Esophagus squamous epithelium (tissue), 5 donors: ENCODE data around the gene STK10. TPM values are rescaled to one million over a fixed set of nuclear protein-coding genes. Genes with fewer than 3 reads are reported as not detected.

Experiments
- DNase-seq: peaks from one replicate; lab custom pipeline; 2025; lab: John Stamatoyannopoulos, UW
- H3K27ac ChIP-seq, 4 donors: fragments of 200-600 bp; sonication (generic); one replicate each; pipeline ENCODE4 v1.5.1; 2016 to 2019; ENCODE audit warnings: mild to moderate bottlenecking in 1 of 4
- H3K27me3 ChIP-seq, 4 donors: fragments of 200-600 bp; sonication (generic); 1 replicate in 3 of 4; 2 replicates in 1 of 4; pipeline versions ENCODE4 v1.5.1 to v1.6.0; 2017 to 2021; ENCODE audit warnings: antibody characterized with exemption in 1 of 4
- H3K36me3 ChIP-seq, 3 donors: fragments of 200-600 bp; sonication (generic); one replicate each; pipeline ENCODE4 v1.5.1; 2016 to 2019
- H3K4me1 ChIP-seq, 3 donors: fragments of 200-600 bp; sonication (generic); one replicate each; pipeline ENCODE4 v1.5.1; 2017 to 2019
- H3K4me3 ChIP-seq, 4 donors: fragments of 200-600 bp; sonication (generic); 1 replicate in 3 of 4; 2 replicates in 1 of 4; pipeline ENCODE4 v1.5.1; 2016 to 2019; ENCODE audit warnings: mild to moderate bottlenecking in 2 of 4, moderate library complexity in 1 of 4
- H3K9me3 ChIP-seq, 3 donors: fragments of 200-600 bp; sonication (generic); one replicate each; pipeline ENCODE4 v1.5.1; 2016 to 2019
- POLR2A ChIP-seq, 4 donors: fragments of 450-650 bp; IDR thresholded peaks; one replicate each; pipeline ENCODE4 v1.6.1; 2017; ENCODE audit warnings: antibody characterized with exemption in 4 of 4, mild to moderate bottlenecking in 4 of 4, moderate library complexity in 3 of 4
- WGBS, 2 donors: methylation state at CpG; one replicate each; pipeline ENCODE4 v1.1.5; 2018; 5-methylcytosine and 5-hydroxymethylcytosine counted together
- intact Hi-C: fragments of 100-400 bp; cut with DNase I; formaldehyde crosslinking; loops from one replicate; pipeline ENCODE4 v1.15.0; 2022
- total RNA-seq, 4 donors: library from RNA; depleted of rRNA; stranded (reverse); fragments of >200 nt; gene quantifications; one replicate each; pipeline ENCODE4 v1.1.0, GENCODE V29; 2016
- TF ChIP-seq, protein P1 (sequence below), 6 experiments: fragments of 450-650 bp in 4 of 6; fragments of 200-600 bp in 2 of 6; sonication (generic) in 2 of 6; IDR thresholded peaks; one replicate each; pipeline ENCODE4 v1.5.1; 2016 to 2019; ENCODE audit warnings: antibody characterized with exemption in 6 of 6, mild to moderate bottlenecking in 4 of 6, moderate library complexity in 4 of 6
- donor health status: DM: yes; HTN: yes; CAD: no.

The STK10 gene
- total RNA-seq, 4 donors from 2014 or later: 5.4 to 15.6 (median 8.9) TPM

- WGBS, 2 donors: 66 to 86% methylated on average over 7 to 8 of the region's 8 CpGs
- peaks cover 0 to 31% (median 0%) of the 10 kb centered on the region in 3 donors for H3K36me3 ChIP-seq
- no peaks in the 10 kb centered on the region for H3K27me3 ChIP-seq
- H3K4me1 ChIP-seq: peaks cover 0 to 11% (median 0%) of the 10 kb centered on the region in 3 donors
- H3K4me3 ChIP-seq: no peak overlapping the region
- TF ChIP-seq, protein P1, sequence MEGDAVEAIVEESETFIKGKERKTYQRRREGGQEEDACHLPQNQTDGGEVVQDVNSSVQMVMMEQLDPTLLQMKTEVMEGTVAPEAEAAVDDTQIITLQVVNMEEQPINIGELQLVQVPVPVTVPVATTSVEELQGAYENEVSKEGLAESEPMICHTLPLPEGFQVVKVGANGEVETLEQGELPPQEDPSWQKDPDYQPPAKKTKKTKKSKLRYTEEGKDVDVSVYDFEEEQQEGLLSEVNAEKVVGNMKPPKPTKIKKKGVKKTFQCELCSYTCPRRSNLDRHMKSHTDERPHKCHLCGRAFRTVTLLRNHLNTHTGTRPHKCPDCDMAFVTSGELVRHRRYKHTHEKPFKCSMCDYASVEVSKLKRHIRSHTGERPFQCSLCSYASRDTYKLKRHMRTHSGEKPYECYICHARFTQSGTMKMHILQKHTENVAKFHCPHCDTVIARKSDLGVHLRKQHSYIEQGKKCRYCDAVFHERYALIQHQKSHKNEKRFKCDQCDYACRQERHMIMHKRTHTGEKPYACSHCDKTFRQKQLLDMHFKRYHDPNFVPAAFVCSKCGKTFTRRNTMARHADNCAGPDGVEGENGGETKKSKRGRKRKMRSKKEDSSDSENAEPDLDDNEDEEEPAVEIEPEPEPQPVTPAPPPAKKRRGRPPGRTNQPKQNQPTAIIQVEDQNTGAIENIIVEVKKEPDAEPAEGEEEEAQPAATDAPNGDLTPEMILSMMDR (IDR thresholded peaks at IDR 0.05): no peak
- TF ChIP-seq POLR2A (IDR thresholded peaks at IDR 0.05): no peak
- DNase-seq: no peak
- H3K27ac ChIP-seq: no peak overlapping the region
- intact Hi-C loops: no loop called here
- no peaks in the 10 kb centered on the region for H3K9me3 ChIP-seq
These were observed 109.2 kb downstream of the STK10 start for GRCh38 chr5:172078726-172079345.

DNA sequence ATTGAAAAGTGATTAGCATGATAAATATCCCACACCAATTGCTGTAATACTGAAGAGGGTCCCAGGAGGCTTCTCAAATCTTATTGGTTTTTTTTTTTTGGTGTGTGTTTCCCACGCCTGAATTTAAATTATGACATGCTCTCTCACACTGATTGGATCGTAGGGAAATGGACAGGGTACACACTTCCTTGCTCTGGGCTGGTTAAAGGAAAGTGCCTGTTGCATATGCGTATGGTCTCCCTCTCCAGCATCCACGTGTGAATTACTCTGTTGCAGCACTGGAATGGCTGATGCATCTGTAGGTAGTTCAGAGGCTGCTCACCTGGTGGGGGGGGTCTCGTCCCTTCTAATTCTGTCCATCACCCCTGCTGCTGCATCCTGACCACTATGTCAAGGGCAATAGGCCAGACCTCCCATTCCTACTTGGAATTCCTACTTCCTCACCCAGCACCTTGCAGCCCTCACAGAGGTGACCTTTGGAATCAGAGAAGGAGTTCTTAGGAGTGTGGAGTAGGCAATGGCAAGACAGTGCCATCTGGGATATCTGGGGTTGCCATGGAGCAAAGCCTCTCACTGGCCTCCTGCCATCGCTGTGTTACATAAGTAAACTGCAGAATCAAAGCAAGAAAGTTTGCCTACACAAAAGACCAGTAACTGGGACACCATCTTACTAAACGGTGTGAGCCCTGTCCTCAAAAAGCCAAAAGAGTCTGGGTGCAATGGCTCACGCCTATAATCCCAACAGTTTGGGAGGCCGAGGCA lies 110.2 kb downstream of the STK10 start:
- WGBS, 2 donors: 74 to 81% methylated on average over 8 to 9 of the region's 9 CpGs
- H3K36me3 ChIP-seq: peaks cover 0 to 30% (median 0%) of the 10 kb centered on the region in 3 donors
- no peak overlapping the region for H3K4me3 ChIP-seq
- DNase-seq: no peak
- H3K9me3 ChIP-seq: no peaks in the 10 kb centered on the region
- H3K27ac ChIP-seq: no peak overlapping the region
- peaks cover 0 to 11% (median 0%) of the 10 kb centered on the region in 3 donors for H3K4me1 ChIP-seq
- intact Hi-C loops: no loop called here
- no peak for TF ChIP-seq POLR2A (IDR thresholded peaks at IDR 0.05)
- TF ChIP-seq, protein P1 (IDR thresholded peaks at IDR 0.05): no peak
- H3K27me3 ChIP-seq: no peaks in the 10 kb centered on the region

DNA sequence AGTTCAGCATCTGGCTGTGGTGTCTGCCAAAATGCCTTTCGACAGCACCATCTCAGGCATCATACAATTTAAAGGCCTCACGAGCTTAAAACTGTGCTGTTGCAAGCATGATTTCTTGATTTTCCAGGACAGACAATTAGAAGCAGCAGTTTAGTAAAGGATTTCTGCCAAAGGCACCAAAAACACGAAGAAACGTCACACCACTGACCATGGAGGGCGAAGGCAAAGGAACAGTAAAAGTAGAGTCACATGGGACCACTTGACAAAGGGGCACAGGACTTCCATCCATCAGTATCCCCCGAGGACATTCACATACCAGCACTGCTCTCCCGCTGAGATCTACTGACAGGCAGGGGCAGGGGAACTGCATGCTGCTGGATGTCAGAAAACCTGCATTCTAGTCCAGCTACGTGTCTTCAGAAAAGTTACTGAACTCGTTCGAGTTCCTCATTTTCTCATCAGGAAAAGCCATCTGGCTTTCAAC lies 111.2 kb downstream of the STK10 start:
- no peak for DNase-seq
- no peak overlapping the region for H3K4me3 ChIP-seq
- no peaks in the 10 kb centered on the region for H3K9me3 ChIP-seq
- peaks cover 0 to 20% (median 0%) of the 10 kb centered on the region in 3 donors for H3K36me3 ChIP-seq
- intact Hi-C loops: no loop called here
- H3K4me1 ChIP-seq: peaks cover 0 to 11% (median 0%) of the 10 kb centered on the region in 3 donors
- TF ChIP-seq, protein P1 (IDR thresholded peaks at IDR 0.05): no peak
- no peak for TF ChIP-seq POLR2A (IDR thresholded peaks at IDR 0.05)
- 59 to 69% methylated on average over 9 to 10 of the region's 10 CpGs for WGBS, 2 donors
- peak overlapping the region in 2 of 4 donors; percentile 1 to 34 for H3K27ac ChIP-seq
- H3K27me3 ChIP-seq: no peaks in the 10 kb centered on the region

GRCh38 chr5:172075656-172076055 lies 112.4 kb downstream of the STK10 start:
- no peaks in the 10 kb centered on the region for H3K27me3 ChIP-seq
- intact Hi-C loops: no loop called here
- H3K4me1 ChIP-seq: peaks cover 0 to 11% (median 0%) of the 10 kb centered on the region in 3 donors
- no peak overlapping the region for H3K27ac ChIP-seq
- TF ChIP-seq, protein P1 (IDR thresholded peaks at IDR 0.05): no peak
- TF ChIP-seq POLR2A (IDR thresholded peaks at IDR 0.05): no peak
- H3K4me3 ChIP-seq: no peak overlapping the region
- DNase-seq: no peak
- peaks cover 0 to 11% (median 0%) of the 10 kb centered on the region in 3 donors for H3K36me3 ChIP-seq
- WGBS, 2 donors: 97% methylated on average over 4 of the region's 4 CpGs
- no peaks in the 10 kb centered on the region for H3K9me3 ChIP-seq

DNA sequence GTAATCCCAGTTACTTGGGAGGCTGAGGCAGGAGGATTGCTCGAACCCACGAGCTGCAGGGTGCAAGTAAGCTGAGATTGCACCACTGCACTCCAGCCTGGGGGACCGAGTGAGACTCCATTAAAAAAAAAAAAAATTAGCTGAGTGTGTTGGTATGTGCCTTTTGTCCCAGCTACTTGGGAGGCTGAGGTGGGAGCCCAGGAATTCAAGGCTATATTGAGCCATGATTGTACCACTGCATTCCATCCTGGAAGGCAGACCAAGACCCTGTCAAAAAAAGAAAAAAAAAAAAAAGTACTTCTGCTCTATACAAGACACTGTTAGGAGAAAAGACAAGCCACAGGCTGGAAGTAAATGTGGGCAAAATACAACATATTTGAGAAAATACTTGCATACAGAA lies 113.1 kb downstream of the STK10 start:
- no peak for DNase-seq
- intact Hi-C loops: no loop called here
- Histone ChIP-seq H3K4me3 (no peak overlapping the region), H3K4me1 (peaks cover 0 to 11% (median 0%) of the 10 kb centered on the region in 3 donors), H3K36me3 (peaks cover 0 to 6% (median 0%) of the 10 kb centered on the region in 3 donors), H3K9me3 (no peaks in the 10 kb centered on the region), H3K27ac (no peak overlapping the region), H3K27me3 (no peaks in the 10 kb centered on the region)
- TF ChIP-seq, protein P1 (IDR thresholded peaks at IDR 0.05): no peak
- TF ChIP-seq POLR2A (IDR thresholded peaks at IDR 0.05): no peak
- 88 to 93% methylated on average over 3 of the region's 3 CpGs for WGBS, 2 donors
